Transverse colon (tissue), 4 donors: ENCODE measurements around the gene TBC1D9B. TPM values are rescaled to one million over a fixed set of nuclear protein-coding genes. Genes with fewer than 3 reads are reported as not detected.

Experiments used
- DNase-seq: peaks from one replicate; pipeline ENCODE4 v3.0.0-alpha.2; 2019
- H3K27ac ChIP-seq, 4 donors: fragments of 200-600 bp; sonication (generic); 2 replicates each; pipeline ENCODE4 v1.5.1; 2016 to 2018; ENCODE audit warnings: inconsistent platforms in 4 of 4
- H3K27me3 ChIP-seq: fragments of 200-600 bp; sonication (generic); 2 replicates; pipeline ENCODE4 v1.5.1; 2017; ENCODE audit warnings: inconsistent platforms
- H3K36me3 ChIP-seq, 4 donors: fragments of 200-600 bp; sonication (generic); 2 replicates each; pipeline ENCODE4 v1.5.1; 2017 to 2019; ENCODE audit warnings: inconsistent platforms in 4 of 4
- H3K4me1 ChIP-seq, 4 donors: fragments of 200-600 bp; sonication (generic); 2 replicates each; pipeline ENCODE4 v1.5.1; 2017 to 2020; ENCODE audit warnings: inconsistent platforms in 4 of 4
- H3K4me3 ChIP-seq, 4 donors: fragments of 200-600 bp; sonication (generic); 1 replicate in 1 of 4; 2 replicates in 3 of 4; pipeline versions ENCODE4 v1.5.1 to v1.6.1; 2017 to 2019; ENCODE audit warnings: inconsistent platforms in 4 of 4
- H3K9me3 ChIP-seq, 2 donors: fragments of 200-600 bp; sonication (generic); 2 replicates each; pipeline ENCODE4 v1.5.1; 2017 to 2019; ENCODE audit warnings: inconsistent platforms in 2 of 2
- EP300 ChIP-seq: sonication (generic); formaldehyde crosslinking; IDR thresholded peaks from one replicate; pipeline ENCODE4 v1.6.1; 2017; ENCODE audit warnings: antibody characterized with exemption, low read depth
- POLR2A ChIP-seq: fragments of 450-650 bp; IDR thresholded peaks from one replicate; pipeline ENCODE4 v1.6.1; 2016; ENCODE audit warnings: antibody characterized with exemption, mild to moderate bottlenecking, moderate library complexity
- POLR2AphosphoS5 ChIP-seq, 3 donors: sonication (generic); formaldehyde crosslinking; IDR thresholded peaks; one replicate each; pipeline ENCODE4 v1.6.1; 2016; ENCODE audit warnings: antibody characterized with exemption in 3 of 3
- WGBS, 2 donors: methylation state at CpG; one replicate each; pipeline ENCODE4 v1.1.5; 2018; ENCODE audit warnings: low coverage in 1 of 2; 5-methylcytosine and 5-hydroxymethylcytosine counted together
- in situ Hi-C, 4 donors: fragments of 200-750 bp; cut with MboI; loops; one replicate each; pipeline versions ENCODE4 v1.15.0 to v1.15.1; 2017; ENCODE audit warnings: low sequenced_read_pairs in 3 of 4, low pct_ligation_motif_present in 1 of 4, low pct_unique_long_range_greater_than_20kb in 1 of 4
- intact Hi-C: fragments of 100-400 bp; cut with DNase I; formaldehyde crosslinking; loops from one replicate; pipeline ENCODE4 v1.15.1; 2023; ENCODE audit warnings: low total_unique reads
- total RNA-seq, 4 donors: library from RNA; depleted of rRNA; stranded (reverse); fragments of >200 nt; gene quantifications; one replicate each; pipeline ENCODE4 v1.1.0, GENCODE V29; 2016
- TF ChIP-seq, protein P1 (sequence below), 5 experiments: fragments of 200-600 bp in 3 of 5; fragments of 450-650 bp in 2 of 5; sonication (generic) in 3 of 5; IDR thresholded peaks; 1 replicate in 2 of 5; 2 replicates in 3 of 5; pipeline ENCODE4 v1.5.1; 2016 to 2017; ENCODE audit warnings: antibody characterized with exemption in 5 of 5, inconsistent platforms in 3 of 5, mild to moderate bottlenecking in 2 of 5, moderate library complexity in 1 of 5

TBC1D9B gene
- total RNA-seq, 4 donors from 2014 or later, result 90.5 to 178 (median 127) TPM

DNA sequence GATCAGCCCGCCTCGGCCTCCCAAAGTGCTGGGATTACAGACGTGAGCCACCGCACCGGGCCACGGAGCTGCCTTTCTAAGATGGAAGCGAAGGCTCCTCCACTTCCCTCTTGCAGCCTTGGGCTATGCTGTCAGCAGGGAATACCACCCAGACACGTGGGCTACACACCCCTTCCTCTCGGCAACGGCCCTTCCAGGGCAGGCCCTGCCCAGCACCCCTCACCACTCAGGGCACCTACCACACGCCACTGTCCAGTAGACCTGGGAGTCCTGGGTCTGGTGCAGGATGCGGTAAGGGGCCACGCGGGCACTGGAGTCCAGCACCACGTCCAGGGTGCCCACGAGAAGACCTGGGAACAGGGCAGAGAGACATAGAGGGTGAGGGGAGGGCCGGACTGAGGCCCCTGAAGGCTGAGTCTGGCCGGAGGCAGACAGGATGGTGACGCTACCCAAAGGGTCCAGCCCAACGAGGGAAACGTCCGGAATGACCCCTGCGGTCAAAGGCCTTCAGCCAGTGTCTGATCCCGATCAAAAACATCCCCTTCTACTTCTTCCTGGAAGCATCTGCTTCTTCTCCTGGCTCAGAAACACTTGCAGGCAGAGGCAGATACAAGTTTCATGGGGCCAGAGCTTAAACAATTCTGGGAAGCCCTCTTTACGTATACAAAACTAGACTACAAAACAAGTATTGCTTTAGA, 3.1 kb downstream of the TBC1D9B start:
- no peaks in the 10 kb centered on the region for H3K27me3 ChIP-seq
- no peak overlapping the region for H3K4me3 ChIP-seq
- WGBS, 2 donors, result 95 to 100% methylated on average over 1 to 25 of the region's 25 CpGs
- in situ Hi-C loops, result loop anchor here in 1 of 4 donors (25.0 kb wide), 1 partner anchor 183 kb away; no protein-coding TSS in a partner anchor
- no peak overlapping the region for H3K27ac ChIP-seq
- TF ChIP-seq EP300 (no peak), POLR2AphosphoS5 (IDR thresholded peaks at IDR 0.05) (no peak), POLR2A (no peak)
- TF ChIP-seq, protein P1, sequence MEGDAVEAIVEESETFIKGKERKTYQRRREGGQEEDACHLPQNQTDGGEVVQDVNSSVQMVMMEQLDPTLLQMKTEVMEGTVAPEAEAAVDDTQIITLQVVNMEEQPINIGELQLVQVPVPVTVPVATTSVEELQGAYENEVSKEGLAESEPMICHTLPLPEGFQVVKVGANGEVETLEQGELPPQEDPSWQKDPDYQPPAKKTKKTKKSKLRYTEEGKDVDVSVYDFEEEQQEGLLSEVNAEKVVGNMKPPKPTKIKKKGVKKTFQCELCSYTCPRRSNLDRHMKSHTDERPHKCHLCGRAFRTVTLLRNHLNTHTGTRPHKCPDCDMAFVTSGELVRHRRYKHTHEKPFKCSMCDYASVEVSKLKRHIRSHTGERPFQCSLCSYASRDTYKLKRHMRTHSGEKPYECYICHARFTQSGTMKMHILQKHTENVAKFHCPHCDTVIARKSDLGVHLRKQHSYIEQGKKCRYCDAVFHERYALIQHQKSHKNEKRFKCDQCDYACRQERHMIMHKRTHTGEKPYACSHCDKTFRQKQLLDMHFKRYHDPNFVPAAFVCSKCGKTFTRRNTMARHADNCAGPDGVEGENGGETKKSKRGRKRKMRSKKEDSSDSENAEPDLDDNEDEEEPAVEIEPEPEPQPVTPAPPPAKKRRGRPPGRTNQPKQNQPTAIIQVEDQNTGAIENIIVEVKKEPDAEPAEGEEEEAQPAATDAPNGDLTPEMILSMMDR (IDR thresholded peaks at IDR 0.05), result no peak
- H3K4me1 ChIP-seq, result peaks cover 14 to 23% (median 20%) of the 10 kb centered on the region in 4 donors
- intact Hi-C loops, result loop anchor here (5.0 kb wide), 1 partner anchor 102 kb away; no protein-coding TSS in a partner anchor
- H3K9me3 ChIP-seq, result no peaks in the 10 kb centered on the region
- peaks cover 0 to 13% (median 5%) of the 10 kb centered on the region in 4 donors for H3K36me3 ChIP-seq
- no peak for DNase-seq

GRCh38 chr5:179902763-179903158, 4.9 kb downstream of the TBC1D9B start:
- WGBS, 2 donors, result 98% methylated on average over 7 of the region's 7 CpGs; no CpG with 5 or more reads in 1 of the 2 donors
- H3K27me3 ChIP-seq, result no peaks in the 10 kb centered on the region
- DNase-seq, result no peak
- TF ChIP-seq POLR2AphosphoS5 (IDR thresholded peaks at IDR 0.05) (no peak), EP300 (no peak), POLR2A (no peak)
- TF ChIP-seq, protein P1 (IDR thresholded peaks at IDR 0.05), result no peak
- H3K36me3 ChIP-seq, result peaks cover 0 to 31% (median 13%) of the 10 kb centered on the region in 4 donors
- in situ Hi-C loops, result loop anchor here in 1 of 4 donors (25.0 kb wide), 1 partner anchor 185 kb away; no protein-coding TSS in a partner anchor
- intact Hi-C loops, result no loop called here
- H3K4me3 ChIP-seq, result no peak overlapping the region
- peaks cover 10 to 17% (median 12%) of the 10 kb centered on the region in 4 donors for H3K4me1 ChIP-seq
- H3K27ac ChIP-seq, result no peak overlapping the region
- no peaks in the 10 kb centered on the region for H3K9me3 ChIP-seq

DNA sequence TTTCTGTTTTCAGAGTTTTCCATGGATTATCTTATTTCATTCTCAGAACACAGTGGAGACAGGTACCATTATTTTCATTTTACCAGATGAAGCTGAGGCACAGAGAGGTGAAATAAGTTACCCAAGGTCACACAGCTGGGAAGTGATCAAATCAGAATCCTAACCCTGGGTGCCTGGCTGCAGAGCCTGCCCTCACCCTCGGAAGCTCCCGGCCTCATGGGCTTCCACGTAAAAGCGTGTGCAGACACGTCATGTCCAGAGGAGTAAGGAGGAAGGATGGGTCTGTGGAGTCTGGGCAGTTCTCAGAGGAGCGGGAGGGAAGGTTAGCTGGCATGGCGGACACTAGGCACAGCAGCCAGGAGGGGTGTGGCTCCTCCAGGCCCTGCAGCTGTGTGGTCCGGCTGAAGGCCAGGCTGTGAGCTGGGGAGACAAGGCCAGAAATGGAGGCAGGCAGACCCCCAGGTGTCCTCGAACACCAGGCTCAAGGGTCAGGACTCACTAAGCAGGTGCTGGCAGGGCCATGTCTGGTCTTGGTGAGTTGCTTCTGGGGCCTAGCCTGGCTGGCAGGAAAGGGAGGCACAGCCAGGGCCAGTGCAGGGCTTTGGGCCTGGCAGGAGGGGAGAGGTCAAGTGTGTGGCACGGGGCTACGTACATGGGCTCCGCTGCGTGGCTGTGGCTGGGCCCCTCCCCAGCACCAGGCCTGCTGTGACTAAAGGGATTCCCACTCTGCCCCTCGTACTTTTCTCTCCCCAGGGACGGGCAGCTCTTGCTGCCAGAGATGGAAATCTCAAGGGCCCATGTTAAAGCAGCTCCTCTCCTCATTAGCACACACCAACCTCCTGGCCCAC, 5.6 kb downstream of the TBC1D9B start:
- in situ Hi-C loops (loop anchor here in 1 of 4 donors (25.0 kb wide), 1 partner anchor 185 kb away; no protein-coding TSS in a partner anchor), intact Hi-C loops (no loop called here)
- Histone ChIP-seq H3K9me3 (no peaks in the 10 kb centered on the region), H3K36me3 (peaks cover 0 to 38% (median 16%) of the 10 kb centered on the region in 4 donors), H3K4me3 (no peak overlapping the region), H3K27me3 (no peaks in the 10 kb centered on the region), H3K4me1 (peaks cover 10 to 17% (median 11%) of the 10 kb centered on the region in 4 donors), H3K27ac (no peak overlapping the region)
- no peak for DNase-seq
- WGBS, 2 donors, result 87% methylated on average over 14 of the region's 15 CpGs; no CpG with 5 or more reads in 1 of the 2 donors
- no peak for TF ChIP-seq POLR2A
- TF ChIP-seq POLR2AphosphoS5 (IDR thresholded peaks at IDR 0.05), result no peak
- TF ChIP-seq, protein P1 (IDR thresholded peaks at IDR 0.05), result no peak
- TF ChIP-seq EP300, result no peak

GRCh38 chr5:179901462-179901861, 6.2 kb downstream of the TBC1D9B start:
- in situ Hi-C loops, result loop anchor here in 1 of 4 donors (25.0 kb wide), 1 partner anchor 186 kb away; no protein-coding TSS in a partner anchor
- H3K27ac ChIP-seq, result no peak overlapping the region
- H3K4me3 ChIP-seq, result no peak overlapping the region
- no peak for TF ChIP-seq POLR2AphosphoS5 (IDR thresholded peaks at IDR 0.05)
- TF ChIP-seq, protein P1 (IDR thresholded peaks at IDR 0.05), result no peak
- TF ChIP-seq POLR2A, result no peak
- TF ChIP-seq EP300, result no peak
- intact Hi-C loops, result no loop called here
- H3K27me3 ChIP-seq, result no peaks in the 10 kb centered on the region
- peaks cover 0 to 41% (median 16%) of the 10 kb centered on the region in 4 donors for H3K36me3 ChIP-seq
- H3K4me1 ChIP-seq, result peaks cover 4 to 10% (median 5%) of the 10 kb centered on the region in 4 donors
- no peak for DNase-seq
- H3K9me3 ChIP-seq, result no peaks in the 10 kb centered on the region
- 87 to 95% methylated on average over 5 to 6 of the region's 6 CpGs for WGBS, 2 donors
